ENCODE data around the gene ANKRD29.

The ANKRD29 gene

GRCh38 chr18:23702606-23703005, 39.9 kb upstream of the ANKRD29 start:
- Histone ChIP-seq H3K36me3 (ENCODE audit: control insufficient read depth, insufficient read depth, low read length) (no peaks in the 10 kb centered on the region), H3K4me3 (ENCODE audit: insufficient read depth, low read depth, low read length) (no peak overlapping the region), H3K27me3 (ENCODE audit: control insufficient read depth, insufficient read depth, low read length, poor library complexity, severe bottlenecking) (no peaks in the 10 kb centered on the region), H3K4me1 (ENCODE audit: control insufficient read depth, insufficient read depth, low read length) (no peaks in the 10 kb centered on the region), H3K27ac (ENCODE audit: insufficient read depth, low read depth, low read length, poor library complexity, severe bottlenecking) (no peak overlapping the region), H3K9me3 (ENCODE audit: control insufficient read depth, low read length) (no peaks in the 10 kb centered on the region)
- WGBS, 2 experiments: 87 to 93% methylated on average over 4 of the region's 4 CpGs

- H3K27me3 ChIP-seq (ENCODE audit: control insufficient read depth, insufficient read depth, low read length, poor library complexity, severe bottlenecking): no peaks in the 10 kb centered on the region
- no peak overlapping the region for H3K27ac ChIP-seq (ENCODE audit: insufficient read depth, low read depth, low read length, poor library complexity, severe bottlenecking)
- 88 to 90% methylated on average over 8 of the region's 8 CpGs for WGBS, 2 experiments
- no peaks in the 10 kb centered on the region for H3K9me3 ChIP-seq (ENCODE audit: control insufficient read depth, low read length)
- H3K4me3 ChIP-seq (ENCODE audit: insufficient read depth, low read depth, low read length): no peak overlapping the region
- H3K36me3 ChIP-seq (ENCODE audit: control insufficient read depth, insufficient read depth, low read length): no peaks in the 10 kb centered on the region
- H3K4me1 ChIP-seq (ENCODE audit: control insufficient read depth, insufficient read depth, low read length): no peaks in the 10 kb centered on the region
Observed at GRCh38 chr18:23701544-23702064, 38.9 kb upstream of the ANKRD29 start.

GRCh38 chr18:23701017-23701416, 38.3 kb upstream of the ANKRD29 start:
- H3K36me3 ChIP-seq (ENCODE audit: control insufficient read depth, insufficient read depth, low read length): no peaks in the 10 kb centered on the region
- H3K9me3 ChIP-seq (ENCODE audit: control insufficient read depth, low read length): no peaks in the 10 kb centered on the region
- no peaks in the 10 kb centered on the region for H3K27me3 ChIP-seq (ENCODE audit: control insufficient read depth, insufficient read depth, low read length, poor library complexity, severe bottlenecking)
- no peak overlapping the region for H3K4me3 ChIP-seq (ENCODE audit: insufficient read depth, low read depth, low read length)
- no peak overlapping the region for H3K27ac ChIP-seq (ENCODE audit: insufficient read depth, low read depth, low read length, poor library complexity, severe bottlenecking)
- WGBS, 2 experiments: 80 to 88% methylated on average over 2 of the region's 2 CpGs
- H3K4me1 ChIP-seq (ENCODE audit: control insufficient read depth, insufficient read depth, low read length): no peaks in the 10 kb centered on the region

GRCh38 chr18:23694637-23695430, 32.1 kb upstream of the ANKRD29 start:
- 93 to 94% methylated on average over 4 of the region's 4 CpGs for WGBS, 2 experiments
- no peak overlapping the region for H3K4me3 ChIP-seq (ENCODE audit: insufficient read depth, low read depth, low read length)
- no peak overlapping the region for H3K27ac ChIP-seq (ENCODE audit: insufficient read depth, low read depth, low read length, poor library complexity, severe bottlenecking)

GRCh38 chr18:23693846-23694245, 31.1 kb upstream of the ANKRD29 start:
- Histone ChIP-seq H3K9me3 (ENCODE audit: control insufficient read depth, low read length) (no peaks in the 10 kb centered on the region), H3K4me1 (ENCODE audit: control insufficient read depth, insufficient read depth, low read length) (no peaks in the 10 kb centered on the region), H3K36me3 (ENCODE audit: control insufficient read depth, insufficient read depth, low read length) (no peaks in the 10 kb centered on the region), H3K4me3 (ENCODE audit: insufficient read depth, low read depth, low read length) (no peak overlapping the region), H3K27ac (ENCODE audit: insufficient read depth, low read depth, low read length, poor library complexity, severe bottlenecking) (no peak overlapping the region), H3K27me3 (ENCODE audit: control insufficient read depth, insufficient read depth, low read length, poor library complexity, severe bottlenecking) (peaks cover 28% of the 10 kb centered on the region)
- 84 to 92% methylated on average over 2 of the region's 2 CpGs for WGBS, 2 experiments

More at GRCh38 chr18:23694637-23695430, 32.1 kb upstream of the ANKRD29 start:
- Histone ChIP-seq H3K9me3 (ENCODE audit: control insufficient read depth, low read length) (no peaks in the 10 kb centered on the region), H3K27me3 (ENCODE audit: control insufficient read depth, insufficient read depth, low read length, poor library complexity, severe bottlenecking) (peaks cover 18% of the 10 kb centered on the region), H3K36me3 (ENCODE audit: control insufficient read depth, insufficient read depth, low read length) (no peaks in the 10 kb centered on the region), H3K4me1 (ENCODE audit: control insufficient read depth, insufficient read depth, low read length) (no peaks in the 10 kb centered on the region)

GRCh38 chr18:23690505-23691068, 27.9 kb upstream of the ANKRD29 start:
- Histone ChIP-seq H3K4me3 (ENCODE audit: insufficient read depth, low read depth, low read length) (no peak overlapping the region), H3K4me1 (ENCODE audit: control insufficient read depth, insufficient read depth, low read length) (no peaks in the 10 kb centered on the region), H3K36me3 (ENCODE audit: control insufficient read depth, insufficient read depth, low read length) (no peaks in the 10 kb centered on the region), H3K9me3 (ENCODE audit: control insufficient read depth, low read length) (no peaks in the 10 kb centered on the region), H3K27ac (ENCODE audit: insufficient read depth, low read depth, low read length, poor library complexity, severe bottlenecking) (no peak overlapping the region), H3K27me3 (ENCODE audit: control insufficient read depth, insufficient read depth, low read length, poor library complexity, severe bottlenecking) (peaks cover 53% of the 10 kb centered on the region)
- WGBS, 2 experiments: 44 to 48% methylated on average over 16 of the region's 21 CpGs

- WGBS, 2 experiments: 3% methylated on average over 85 of the region's 85 CpGs
- H3K4me1 ChIP-seq (ENCODE audit: control insufficient read depth, insufficient read depth, low read length): no peaks in the 10 kb centered on the region
- peaks cover 53% of the 10 kb centered on the region for H3K27me3 ChIP-seq (ENCODE audit: control insufficient read depth, insufficient read depth, low read length, poor library complexity, severe bottlenecking)
- H3K9me3 ChIP-seq (ENCODE audit: control insufficient read depth, low read length): no peaks in the 10 kb centered on the region
- H3K27ac ChIP-seq (ENCODE audit: insufficient read depth, low read depth, low read length, poor library complexity, severe bottlenecking): no peak overlapping the region
- H3K36me3 ChIP-seq (ENCODE audit: control insufficient read depth, insufficient read depth, low read length): no peaks in the 10 kb centered on the region
- peak overlapping the region; percentile 28 for H3K4me3 ChIP-seq (ENCODE audit: insufficient read depth, low read depth, low read length)
Observed at GRCh38 chr18:23689616-23690504, 27.1 kb upstream of the ANKRD29 start.

- H3K4me1 ChIP-seq (ENCODE audit: control insufficient read depth, insufficient read depth, low read length): no peaks in the 10 kb centered on the region
- no peak within 1 kb of the TSS for H3K27ac ChIP-seq (ENCODE audit: insufficient read depth, low read depth, low read length, poor library complexity, severe bottlenecking)
- H3K36me3 ChIP-seq (ENCODE audit: control insufficient read depth, insufficient read depth, low read length): no peaks in the 10 kb centered on the region
- peak within 1 kb of the TSS; percentile 28 for H3K4me3 ChIP-seq (ENCODE audit: insufficient read depth, low read depth, low read length)
- peaks cover 53% of the 10 kb centered on the region for H3K27me3 ChIP-seq (ENCODE audit: control insufficient read depth, insufficient read depth, low read length, poor library complexity, severe bottlenecking)
- 1 to 2% methylated on average over 45 of the region's 45 CpGs for WGBS, 2 experiments
- no peaks in the 10 kb centered on the region for H3K9me3 ChIP-seq (ENCODE audit: control insufficient read depth, low read length)
Observed at GRCh38 chr18:23689031-23689615, 26.4 kb upstream of the ANKRD29 start, which contains the start of gene LAMA3. Gene LAMA3 (plus strand): TSS chr18:23689453. CDS start chr18:23689684, 231 bp downstream.

- H3K9me3 ChIP-seq (ENCODE audit: control insufficient read depth, low read length): no peaks in the 10 kb centered on the region
- whole genome bisulfite sequencing, 2 experiments: 68 to 72% methylated on average over 4 of the region's 5 CpGs
- H3K4me3 ChIP-seq (ENCODE audit: insufficient read depth, low read depth, low read length): no peak overlapping the region
- no peak overlapping the region for H3K27ac ChIP-seq (ENCODE audit: insufficient read depth, low read depth, low read length, poor library complexity, severe bottlenecking)
- no peaks in the 10 kb centered on the region for H3K36me3 ChIP-seq (ENCODE audit: control insufficient read depth, insufficient read depth, low read length)
- no peaks in the 10 kb centered on the region for H3K4me1 ChIP-seq (ENCODE audit: control insufficient read depth, insufficient read depth, low read length)
- peaks cover 53% of the 10 kb centered on the region for H3K27me3 ChIP-seq (ENCODE audit: control insufficient read depth, insufficient read depth, low read length, poor library complexity, severe bottlenecking)
Observed at GRCh38 chr18:23688528-23688927, 25.8 kb upstream of the ANKRD29 start.
